ENCODE results near the gene MTFR2.

The MTFR2 gene

GRCh38 chr6:136249811-136250685 is at the start of gene MTFR2:
Gene MTFR2, minus strand, starts transcription at chr6:136250311. Its CDS starts 1,212 bp downstream, at chr6:136249099.
- TF ChIP-seq POLR2A (IDR thresholded peaks at IDR 0.05; ENCODE audit: extremely low read depth, insufficient read length) (peak; percentile 77), MAX (IDR thresholded peaks at IDR 0.05; ENCODE audit: low read depth, low read length) (peak; percentile 69), CTCF (IDR thresholded peaks at IDR 0.05; ENCODE audit: low read depth, low read length) (no peak), MYC (IDR thresholded peaks at IDR 0.05; ENCODE audit: low read depth, low read length) (peak; percentile 79; the same call in 1 of the 2 replicates)
- peak within 1 kb of the TSS; percentile 97 for H3K4me3 ChIP-seq (ENCODE audit: low read depth, low read length)
- peak; percentile 100 for DNase-seq (ENCODE audit: low read depth)

GRCh38 chr6:136294621-136295020 is 44.5 kb upstream of the MTFR2 start:
- no peak for DNase-seq (ENCODE audit: low read depth)
- TF ChIP-seq CTCF (IDR thresholded peaks at IDR 0.05; ENCODE audit: low read depth, low read length), result no peak
- TF ChIP-seq MYC (IDR thresholded peaks at IDR 0.05; ENCODE audit: low read depth, low read length), result no peak
- TF ChIP-seq MAX (IDR thresholded peaks at IDR 0.05; ENCODE audit: low read depth, low read length), result no peak
- TF ChIP-seq POLR2A (IDR thresholded peaks at IDR 0.05; ENCODE audit: extremely low read depth, insufficient read length), result no peak
- no peak overlapping the region for H3K4me3 ChIP-seq (ENCODE audit: low read depth, low read length)

GRCh38 chr6:136290410-136291010 is 40.4 kb upstream of the MTFR2 start:
- peak; percentile 92 for DNase-seq (ENCODE audit: low read depth)
- peak overlapping the region; percentile 97 for H3K4me3 ChIP-seq (ENCODE audit: low read depth, low read length)
- TF ChIP-seq CTCF (IDR thresholded peaks at IDR 0.05; ENCODE audit: low read depth, low read length) (no peak), MAX (IDR thresholded peaks at IDR 0.05; ENCODE audit: low read depth, low read length) (peak; percentile 81), MYC (IDR thresholded peaks at IDR 0.05; ENCODE audit: low read depth, low read length) (peak; percentile 75)

- peak; percentile 84; the same call in 1 of the 2 replicates for TF ChIP-seq MYC (IDR thresholded peaks at IDR 0.05; ENCODE audit: low read depth, low read length)
- TF ChIP-seq CTCF (IDR thresholded peaks at IDR 0.05; ENCODE audit: low read depth, low read length), result no peak
- peak; percentile 63; the same call in 1 of the 2 replicates for TF ChIP-seq MAX (IDR thresholded peaks at IDR 0.05; ENCODE audit: low read depth, low read length)
- peak; percentile 96 for TF ChIP-seq POLR2A (IDR thresholded peaks at IDR 0.05; ENCODE audit: extremely low read depth, insufficient read length)
- peak; percentile 99 for DNase-seq (ENCODE audit: low read depth)
- H3K4me3 ChIP-seq (ENCODE audit: low read depth, low read length), result peak within 1 kb of the TSS; percentile 97
Observed at GRCh38 chr6:136289579-136290409, 39.7 kb upstream of the MTFR2 start, which contains the start of gene BCLAF1. Gene BCLAF1, minus strand, starts transcription at chr6:136289846. Its CDS starts 9,980 bp downstream, at chr6:136279866.

- H3K4me3 ChIP-seq (ENCODE audit: low read depth, low read length), result peak overlapping the region; percentile 97
- peak; percentile 0 for TF ChIP-seq CTCF (IDR thresholded peaks at IDR 0.05; ENCODE audit: low read depth, low read length)
- TF ChIP-seq POLR2A (IDR thresholded peaks at IDR 0.05; ENCODE audit: extremely low read depth, insufficient read length), result no peak
- 0 out of 2 replicates have a peak, but pooled peaks have one; percentile 4 for TF ChIP-seq MAX (IDR thresholded peaks at IDR 0.05; ENCODE audit: low read depth, low read length)
- TF ChIP-seq MYC (IDR thresholded peaks at IDR 0.05; ENCODE audit: low read depth, low read length), result peak; percentile 70
- DNase-seq (ENCODE audit: low read depth), result peak; percentile 93
Observed at GRCh38 chr6:136289327-136289578, 39.1 kb upstream of the MTFR2 start.

All from NB4 (cell line).